Measurements from ENCODE around the gene SHLD3. TPM values are rescaled to one million over a fixed set of nuclear protein-coding genes. Genes with fewer than 3 reads are reported as not detected.
"Not testable (repeated sequence)": the region's sequence is repeated elsewhere in the genome, so short reads cannot be mapped to it uniquely, and the experiment has no call there.

Gene SHLD3
- total RNA-seq, 1 donor from 2014 or later = 4.0 TPM

DNA sequence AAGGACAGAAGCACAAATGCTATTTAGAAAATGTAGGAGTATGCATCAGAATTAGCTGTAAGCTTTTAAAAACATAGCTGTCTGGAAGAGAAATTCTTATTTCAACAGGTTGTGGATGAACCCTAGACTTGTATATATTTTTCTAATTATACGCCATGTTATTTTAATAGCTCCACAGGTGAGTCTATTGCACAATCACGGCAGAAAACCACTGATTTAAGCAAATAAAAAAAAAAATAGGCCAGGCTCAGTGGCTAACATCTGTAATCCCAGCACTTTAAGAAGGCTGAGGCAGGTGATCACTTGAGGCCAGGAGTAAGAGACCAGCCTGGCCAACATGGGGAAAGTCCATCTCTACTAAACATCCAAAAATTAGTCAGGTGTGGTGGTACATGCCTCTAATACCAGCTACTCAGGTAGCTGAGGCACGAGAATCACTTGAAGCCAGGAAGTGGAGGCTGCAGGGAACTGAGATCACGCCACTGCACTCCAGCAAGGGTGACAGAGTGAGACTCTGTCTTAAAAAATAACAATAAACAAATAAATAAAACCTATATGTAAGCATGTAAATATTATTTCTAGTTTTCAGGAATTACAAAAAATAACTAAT, 12.4 kb upstream of the SHLD3 start:
- Mint-ChIP-seq H3K36me3 (ENCODE audit: insufficient read depth) (peaks cover 21% of the 10 kb centered on the region), H3K27me3 (no peaks in the 10 kb centered on the region), H3K4me3 (ENCODE audit: low read depth) (peak overlapping the region; percentile 52), H3K27ac (peak overlapping the region; percentile 95), H3K4me1 (ENCODE audit: low read depth) (peaks cover 19% of the 10 kb centered on the region), H3K9me3 (ENCODE audit: low read depth) (no peaks in the 10 kb centered on the region)
- TF ChIP-seq, protein P1, sequence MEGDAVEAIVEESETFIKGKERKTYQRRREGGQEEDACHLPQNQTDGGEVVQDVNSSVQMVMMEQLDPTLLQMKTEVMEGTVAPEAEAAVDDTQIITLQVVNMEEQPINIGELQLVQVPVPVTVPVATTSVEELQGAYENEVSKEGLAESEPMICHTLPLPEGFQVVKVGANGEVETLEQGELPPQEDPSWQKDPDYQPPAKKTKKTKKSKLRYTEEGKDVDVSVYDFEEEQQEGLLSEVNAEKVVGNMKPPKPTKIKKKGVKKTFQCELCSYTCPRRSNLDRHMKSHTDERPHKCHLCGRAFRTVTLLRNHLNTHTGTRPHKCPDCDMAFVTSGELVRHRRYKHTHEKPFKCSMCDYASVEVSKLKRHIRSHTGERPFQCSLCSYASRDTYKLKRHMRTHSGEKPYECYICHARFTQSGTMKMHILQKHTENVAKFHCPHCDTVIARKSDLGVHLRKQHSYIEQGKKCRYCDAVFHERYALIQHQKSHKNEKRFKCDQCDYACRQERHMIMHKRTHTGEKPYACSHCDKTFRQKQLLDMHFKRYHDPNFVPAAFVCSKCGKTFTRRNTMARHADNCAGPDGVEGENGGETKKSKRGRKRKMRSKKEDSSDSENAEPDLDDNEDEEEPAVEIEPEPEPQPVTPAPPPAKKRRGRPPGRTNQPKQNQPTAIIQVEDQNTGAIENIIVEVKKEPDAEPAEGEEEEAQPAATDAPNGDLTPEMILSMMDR (IDR thresholded peaks at IDR 0.05; ENCODE audit: unreplicated experiment) = no peak
- no peak for DNase-seq (ENCODE audit: low spot score, unreplicated experiment)

DNA sequence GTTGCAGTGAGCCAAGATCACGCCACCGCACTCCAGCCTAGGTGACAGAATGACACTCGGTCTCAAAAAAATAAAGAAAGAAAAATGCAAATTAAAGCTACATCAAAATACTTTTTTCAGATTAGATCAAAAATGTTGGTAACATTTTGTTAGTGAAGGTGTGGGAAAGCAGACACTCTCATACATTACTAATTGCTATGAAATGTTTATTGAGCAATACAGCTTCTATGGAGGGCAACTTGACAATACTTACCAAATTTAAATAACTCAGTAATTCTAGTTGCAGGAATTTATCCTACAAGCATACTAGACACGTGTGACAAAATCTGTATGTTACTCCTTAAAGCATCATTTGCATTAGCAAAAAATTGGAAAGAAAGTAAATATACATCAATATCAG, 4.8 kb upstream of the SHLD3 start:
- DNase-seq (ENCODE audit: low spot score, unreplicated experiment) = no peak

DNA sequence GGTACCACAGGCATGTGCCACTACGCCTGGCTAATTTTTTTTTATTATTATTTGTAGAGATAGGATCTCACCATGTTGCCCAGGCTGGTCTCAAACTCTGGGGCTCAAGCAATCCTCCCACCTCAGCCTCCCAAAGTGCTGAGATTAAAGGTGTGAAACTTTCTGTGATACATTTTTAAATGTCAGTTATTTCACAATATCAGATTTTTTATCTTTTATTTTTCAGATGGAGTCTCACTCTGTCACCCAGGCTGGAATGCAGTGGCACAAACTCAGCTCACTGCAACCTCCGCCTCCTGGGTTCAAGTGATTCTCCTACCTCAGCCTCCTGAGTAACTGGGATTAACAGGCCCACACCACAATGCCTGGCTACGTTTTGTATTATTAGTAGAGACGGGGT, 2.9 kb upstream of the SHLD3 start:
- not testable (repeated sequence) for H3K9me3 Mint-ChIP-seq (ENCODE audit: low read depth); H3K27me3 Mint-ChIP-seq
- H3K4me1 Mint-ChIP-seq (ENCODE audit: low read depth) = peaks cover 21% of the 10 kb centered on the region

More for the DNA sequence above, 4.8 kb upstream of the SHLD3 start:
- Mint-ChIP-seq H3K27me3 (no peaks in the 10 kb centered on the region), H3K4me3 (ENCODE audit: low read depth) (no peak overlapping the region), H3K27ac (no peak overlapping the region), H3K4me1 (ENCODE audit: low read depth) (peaks cover 11% of the 10 kb centered on the region), H3K36me3 (ENCODE audit: insufficient read depth) (peaks cover 7% of the 10 kb centered on the region), H3K9me3 (ENCODE audit: low read depth) (no peaks in the 10 kb centered on the region)
- TF ChIP-seq, protein P1 (IDR thresholded peaks at IDR 0.05; ENCODE audit: unreplicated experiment) = no peak

DNA sequence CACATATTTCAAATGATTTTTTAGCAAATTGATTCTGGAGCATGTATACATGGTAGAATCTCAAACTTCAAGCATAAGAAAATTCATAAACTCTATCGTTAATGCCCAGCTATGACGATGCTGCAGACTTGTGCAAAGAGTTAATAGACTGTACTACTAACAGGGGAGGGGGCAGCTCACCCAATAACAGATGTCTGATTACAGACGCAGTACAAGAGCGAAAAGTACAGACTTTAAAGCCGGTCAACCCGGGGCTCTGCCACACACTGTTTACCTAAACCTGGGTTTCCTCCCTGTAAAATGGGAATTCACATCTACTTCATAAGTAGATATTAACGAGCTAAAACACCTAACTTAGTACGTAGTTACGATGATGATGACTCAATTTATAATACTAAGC, 1.3 kb upstream of the SHLD3 start:
- no peak for DNase-seq (ENCODE audit: low spot score, unreplicated experiment)
- peak overlapping the region; percentile 99 for H3K4me3 Mint-ChIP-seq (ENCODE audit: low read depth)
- H3K27ac Mint-ChIP-seq = peak overlapping the region; percentile 98
- no peaks in the 10 kb centered on the region for H3K27me3 Mint-ChIP-seq
- H3K4me1 Mint-ChIP-seq (ENCODE audit: low read depth) = peaks cover 24% of the 10 kb centered on the region
- H3K36me3 Mint-ChIP-seq (ENCODE audit: insufficient read depth) = peaks cover 2% of the 10 kb centered on the region
- TF ChIP-seq, protein P1 (IDR thresholded peaks at IDR 0.05; ENCODE audit: unreplicated experiment) = no peak
- no peaks in the 10 kb centered on the region for H3K9me3 Mint-ChIP-seq (ENCODE audit: low read depth)

More for the DNA sequence above, 2.9 kb upstream of the SHLD3 start:
- H3K36me3 Mint-ChIP-seq (ENCODE audit: insufficient read depth); DNase-seq (ENCODE audit: low spot score, unreplicated experiment); H3K27ac Mint-ChIP-seq: not testable (repeated sequence)
- H3K4me3 Mint-ChIP-seq (ENCODE audit: low read depth) = peak overlapping the region; percentile 41

DNA sequence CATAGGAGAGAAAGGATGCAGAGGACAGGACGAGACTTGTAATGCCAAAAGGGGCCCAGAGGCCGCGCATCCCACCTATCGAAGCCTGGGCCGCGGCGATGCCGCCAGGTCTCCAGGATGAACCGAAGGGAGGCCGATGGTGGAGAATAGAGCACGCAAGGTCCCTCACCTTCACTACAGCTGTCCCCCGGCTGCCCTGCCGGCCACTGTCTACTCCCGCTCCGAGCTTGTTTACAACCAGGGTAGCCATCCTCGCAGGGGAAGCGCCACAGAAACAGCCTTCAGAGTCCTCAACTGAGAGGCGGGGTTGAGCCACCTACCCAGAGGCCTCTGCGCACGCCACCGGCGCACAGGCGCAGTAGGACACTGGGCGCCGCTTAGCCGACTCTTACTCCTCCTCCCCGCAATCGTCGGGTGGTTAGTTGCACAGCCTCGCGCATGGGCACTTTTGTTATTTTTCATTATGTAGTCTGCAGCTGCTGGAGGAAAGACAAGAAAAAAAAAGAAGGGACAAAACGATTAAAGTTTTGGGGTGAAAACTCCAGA, 729 bp upstream of the SHLD3 start, which contains the start of gene TRIM23:
Gene TRIM23, minus strand, starts transcription at position 309 of the 546 bp plus-strand sequence. Its CDS starts 59 bp downstream, at position 250.
- H3K4me3 Mint-ChIP-seq (ENCODE audit: low read depth) = peak within 1 kb of the TSS; percentile 99
- DNase-seq (ENCODE audit: low spot score, unreplicated experiment) = peak; percentile 71
- peaks cover 2% of the 10 kb centered on the region for H3K36me3 Mint-ChIP-seq (ENCODE audit: insufficient read depth)
- no peaks in the 10 kb centered on the region for H3K9me3 Mint-ChIP-seq (ENCODE audit: low read depth)
- no peaks in the 10 kb centered on the region for H3K27me3 Mint-ChIP-seq
- peak within 1 kb of the TSS; percentile 98 for H3K27ac Mint-ChIP-seq
- TF ChIP-seq, protein P1 (IDR thresholded peaks at IDR 0.05; ENCODE audit: unreplicated experiment) = peak; percentile 23
- H3K4me1 Mint-ChIP-seq (ENCODE audit: low read depth) = peaks cover 24% of the 10 kb centered on the region

DNA sequence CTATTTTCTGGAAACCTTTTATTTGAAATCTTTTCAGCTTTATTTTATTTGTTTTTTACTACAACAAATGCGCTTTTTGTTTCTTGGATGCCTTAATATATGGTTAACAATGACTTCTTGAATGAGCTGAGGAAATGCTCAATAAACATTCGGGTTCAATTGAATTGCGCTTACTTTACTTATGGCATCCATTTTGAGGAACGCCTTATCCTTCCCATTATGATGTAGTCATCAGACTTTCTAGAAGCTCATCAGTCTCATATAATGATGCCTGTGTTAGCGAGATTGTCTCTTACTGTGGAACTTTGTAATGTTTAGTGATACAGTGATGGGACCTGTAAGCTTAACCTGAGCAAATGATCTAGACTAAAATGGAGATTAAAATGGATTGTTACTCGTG, 916 bp downstream of the SHLD3 start:
- Mint-ChIP-seq H3K27ac (peak overlapping the region; percentile 91), H3K36me3 (ENCODE audit: insufficient read depth) (peaks cover 5% of the 10 kb centered on the region), H3K9me3 (ENCODE audit: low read depth) (no peaks in the 10 kb centered on the region), H3K4me3 (ENCODE audit: low read depth) (peak overlapping the region; percentile 99), H3K27me3 (no peaks in the 10 kb centered on the region), H3K4me1 (ENCODE audit: low read depth) (peaks cover 24% of the 10 kb centered on the region)
- no peak for DNase-seq (ENCODE audit: low spot score, unreplicated experiment)
- TF ChIP-seq, protein P1 (IDR thresholded peaks at IDR 0.05; ENCODE audit: unreplicated experiment) = no peak

All from progenitor cell of endocrine pancreas (in vitro differentiated cells).